Hepatocyte (in vitro differentiated cells): ENCODE measurements around the gene STAP2. TPM values are rescaled to one million over a fixed set of nuclear protein-coding genes. Genes with fewer than 3 reads are reported as not detected.
"Not testable (repeated sequence)": the region's sequence is repeated elsewhere in the genome, so short reads cannot be mapped to it uniquely, and the experiment has no call there.

Experiments
- DNase-seq: peaks from one replicate; pipeline ENCODE4 v3.0.0-alpha.2; 2016; ENCODE audit warnings: low spot score
- H2AFZ ChIP-seq: fragments of 200-600 bp; sonication (generic); 2 replicates; pipeline ENCODE4 v1.6.0; 2016; ENCODE audit warnings: antibody characterized with exemption, mild to moderate bottlenecking
- H3K27ac ChIP-seq: fragments of 200-600 bp; sonication (generic); 2 replicates; pipeline ENCODE4 v1.5.1; 2016; ENCODE audit warnings: mild to moderate bottlenecking
- H3K27me3 ChIP-seq: fragments of 200-600 bp; sonication (generic); 2 replicates; pipeline ENCODE4 v1.6.1; 2016
- H3K36me3 ChIP-seq: fragments of 200-600 bp; sonication (generic); replicated peaks from 2 replicates; pipeline ENCODE4 v1.5.1; 2016; ENCODE audit warnings: low read depth; ENCODE audit not compliant: insufficient read depth
- H3K4me1 ChIP-seq: fragments of 200-600 bp; sonication (generic); 2 replicates; pipeline ENCODE4 v1.5.1; 2016; ENCODE audit warnings: mild to moderate bottlenecking, moderate library complexity; ENCODE audit not compliant: insufficient read depth
- H3K4me2 ChIP-seq: fragments of 200-600 bp; sonication (generic); 2 replicates; pipeline ENCODE4 v1.6.0; 2016
- H3K4me3 ChIP-seq: fragments of 200-600 bp; sonication (generic); 2 replicates; pipeline ENCODE4 v1.5.1; 2016; ENCODE audit warnings: mild to moderate bottlenecking
- H3K79me2 ChIP-seq: fragments of 200-600 bp; sonication (generic); 2 replicates; pipeline ENCODE4 v1.6.0; 2017; ENCODE audit warnings: mild to moderate bottlenecking
- H3K9me2 ChIP-seq: fragments of 200-600 bp; sonication (generic); replicated peaks from 2 replicates; pipeline ENCODE4 v1.6.0; 2017; ENCODE audit warnings: mild to moderate bottlenecking; ENCODE audit not compliant: insufficient read depth
- H3K9me3 ChIP-seq: fragments of 200-600 bp; sonication (generic); 2 replicates; pipeline ENCODE4 v1.5.1; 2016; ENCODE audit warnings: low read depth, mild to moderate bottlenecking
- H4K20me1 ChIP-seq: fragments of 200-600 bp; sonication (generic); 2 replicates; pipeline ENCODE4 v1.6.0; 2016; ENCODE audit warnings: mild to moderate bottlenecking; ENCODE audit not compliant: insufficient read depth, poor library complexity, severe bottlenecking
- EZH2 ChIP-seq: fragments of 200-600 bp; sonication (generic); IDR thresholded peaks from 2 replicates; pipeline ENCODE4 v1.6.1; 2016; ENCODE audit warnings: antibody characterized with exemption, mild to moderate bottlenecking, borderline replicate concordance
- EZH2phosphoT487 ChIP-seq: fragments of 200-600 bp; sonication (generic); IDR thresholded peaks from one replicate; pipeline ENCODE4 v1.6.1; 2018; ENCODE audit warnings: antibody characterized with exemption, mild to moderate bottlenecking, low read depth, moderate library complexity; ENCODE audit not compliant: unreplicated experiment, severe bottlenecking
- WGBS: methylation state at CpG from one replicate; pipeline ENCODE4 v1.1.6; 2016; ENCODE audit warnings: low lambda C conversion rate; ENCODE audit errors: missing lambda C conversion rate; 5-methylcytosine and 5-hydroxymethylcytosine counted together
- polyA plus RNA-seq: library from polyadenylated mRNA; unstranded; fragments of >200 nt; fragmentation: Nextera tagmentation; extraction: Ambion mirVana; gene quantifications from 2 replicates; pipeline ENCODE4 v1.2.1, GENCODE V29; 2016
- total RNA-seq: library from RNA; depleted of rRNA; stranded (reverse); fragments of >200 nt; gene quantifications from 2 replicates; pipeline ENCODE4 v1.2.3, GENCODE V29; 2014
- TF ChIP-seq, protein P1 (sequence below): fragments of 200-600 bp; sonication (generic); IDR thresholded peaks from 2 replicates; pipeline ENCODE4 v1.5.1; 2016; ENCODE audit warnings: antibody characterized with exemption, mild to moderate bottlenecking; ENCODE audit not compliant: poor library complexity

STAP2 gene
- total and polyA plus RNA-seq, 2 experiments from 2014 or later: 28.1 to 34.4 TPM

DNA sequence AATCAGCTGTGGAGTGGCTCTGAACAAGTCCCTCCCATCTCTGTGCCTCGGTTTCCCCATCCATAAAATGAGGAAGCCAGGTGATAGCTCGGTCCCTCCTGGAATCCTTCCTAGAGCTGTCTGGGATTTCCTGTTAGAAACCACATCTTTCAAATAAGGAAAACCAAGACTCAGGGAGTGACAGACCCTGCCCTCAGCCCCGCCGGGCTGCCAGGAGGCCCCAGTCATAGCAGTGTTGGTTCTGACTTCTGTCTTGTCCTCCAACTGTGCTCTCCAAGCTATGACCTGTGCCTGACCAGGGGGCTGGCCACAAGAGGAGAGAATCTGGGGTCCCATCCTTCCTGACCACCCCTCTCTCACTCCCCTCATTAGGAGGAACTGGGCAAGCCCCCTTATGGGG, 60.6 kb downstream of the STAP2 start:
- H3K36me3 ChIP-seq: no peaks in the 10 kb centered on the region
- H3K9me2 ChIP-seq: no peaks in the 10 kb centered on the region
- no peaks in the 10 kb centered on the region for H3K79me2 ChIP-seq
- TF ChIP-seq, protein P1, sequence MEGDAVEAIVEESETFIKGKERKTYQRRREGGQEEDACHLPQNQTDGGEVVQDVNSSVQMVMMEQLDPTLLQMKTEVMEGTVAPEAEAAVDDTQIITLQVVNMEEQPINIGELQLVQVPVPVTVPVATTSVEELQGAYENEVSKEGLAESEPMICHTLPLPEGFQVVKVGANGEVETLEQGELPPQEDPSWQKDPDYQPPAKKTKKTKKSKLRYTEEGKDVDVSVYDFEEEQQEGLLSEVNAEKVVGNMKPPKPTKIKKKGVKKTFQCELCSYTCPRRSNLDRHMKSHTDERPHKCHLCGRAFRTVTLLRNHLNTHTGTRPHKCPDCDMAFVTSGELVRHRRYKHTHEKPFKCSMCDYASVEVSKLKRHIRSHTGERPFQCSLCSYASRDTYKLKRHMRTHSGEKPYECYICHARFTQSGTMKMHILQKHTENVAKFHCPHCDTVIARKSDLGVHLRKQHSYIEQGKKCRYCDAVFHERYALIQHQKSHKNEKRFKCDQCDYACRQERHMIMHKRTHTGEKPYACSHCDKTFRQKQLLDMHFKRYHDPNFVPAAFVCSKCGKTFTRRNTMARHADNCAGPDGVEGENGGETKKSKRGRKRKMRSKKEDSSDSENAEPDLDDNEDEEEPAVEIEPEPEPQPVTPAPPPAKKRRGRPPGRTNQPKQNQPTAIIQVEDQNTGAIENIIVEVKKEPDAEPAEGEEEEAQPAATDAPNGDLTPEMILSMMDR: no peak
- TF ChIP-seq EZH2: no peak
- no peak for TF ChIP-seq EZH2phosphoT487
- H3K4me2 ChIP-seq: no peak overlapping the region
- H3K27me3 ChIP-seq: peaks cover 47% of the 10 kb centered on the region
- no peak overlapping the region for H3K4me3 ChIP-seq
- DNase-seq: no peak
- H4K20me1 ChIP-seq: no peaks in the 10 kb centered on the region
- H3K4me1 ChIP-seq: peaks cover 7% of the 10 kb centered on the region
- no peak overlapping the region for H2AFZ ChIP-seq
- WGBS: 24% methylated on average over 4 of the region's 4 CpGs
- H3K9me3 ChIP-seq: no peaks in the 10 kb centered on the region
- no peak overlapping the region for H3K27ac ChIP-seq

DNA sequence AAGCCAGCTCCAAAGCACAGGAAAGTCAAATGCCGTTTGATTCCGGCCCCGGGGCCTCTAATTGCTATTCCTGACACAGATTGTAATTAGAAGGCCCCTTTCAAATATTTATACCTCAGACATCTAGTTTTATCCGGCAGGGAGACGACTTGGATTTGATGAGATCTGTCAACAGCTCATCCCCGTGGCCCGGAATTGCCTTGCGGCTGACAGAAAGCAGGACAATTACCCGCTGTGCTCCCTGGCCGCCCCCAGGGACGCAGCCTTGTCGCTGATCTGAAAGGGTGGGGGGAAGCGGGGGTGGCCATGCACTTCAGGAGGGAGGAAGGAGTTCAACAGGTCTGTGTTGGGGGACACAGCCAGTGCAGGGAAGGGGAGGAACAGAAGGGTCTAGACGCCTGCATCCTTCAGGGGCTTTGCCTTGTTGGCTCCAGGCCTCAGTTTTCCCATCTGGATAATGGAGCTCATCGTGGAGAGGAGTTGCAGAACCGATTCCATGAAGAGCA, 61.4 kb downstream of the STAP2 start:
- no peak for DNase-seq
- TF ChIP-seq, protein P1: no peak
- TF ChIP-seq EZH2: no peak
- TF ChIP-seq EZH2phosphoT487: no peak
- H3K4me1 ChIP-seq: peaks cover 7% of the 10 kb centered on the region
- H2AFZ ChIP-seq: no peak overlapping the region
- no peaks in the 10 kb centered on the region for H4K20me1 ChIP-seq
- H3K9me2 ChIP-seq: no peaks in the 10 kb centered on the region
- H3K9me3 ChIP-seq: no peaks in the 10 kb centered on the region
- no peak overlapping the region for H3K27ac ChIP-seq
- H3K4me2 ChIP-seq: no peak overlapping the region
- H3K4me3 ChIP-seq: no peak overlapping the region
- H3K79me2 ChIP-seq: no peaks in the 10 kb centered on the region
- 34% methylated on average over 16 of the region's 16 CpGs for WGBS
- no peaks in the 10 kb centered on the region for H3K36me3 ChIP-seq
- peaks cover 47% of the 10 kb centered on the region for H3K27me3 ChIP-seq

DNA sequence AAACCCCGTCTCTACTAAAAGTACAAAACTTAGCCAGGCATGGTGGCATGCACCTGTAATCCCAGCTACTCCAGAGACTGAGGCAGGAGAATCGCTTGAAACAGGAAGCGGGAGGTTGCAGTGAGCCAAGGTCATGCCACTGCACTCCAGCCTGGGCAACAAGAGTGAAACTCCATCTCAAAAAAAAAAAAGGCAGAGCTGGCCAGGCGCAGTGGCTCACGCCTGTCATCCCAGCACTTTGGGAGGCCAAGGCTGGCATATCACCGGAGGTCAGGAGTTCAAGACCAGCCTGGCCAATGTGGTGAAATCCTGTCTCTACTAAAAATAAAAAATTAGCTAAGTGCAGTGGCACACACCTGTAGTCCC, 64.3 kb downstream of the STAP2 start:
- H3K79me2 ChIP-seq, H2AFZ ChIP-seq, DNase-seq, H3K4me2 ChIP-seq, H4K20me1 ChIP-seq, H3K9me2 ChIP-seq, H3K9me3 ChIP-seq, H3K4me3 ChIP-seq, H3K27ac ChIP-seq, H3K36me3 ChIP-seq, H3K4me1 ChIP-seq: not testable (repeated sequence)
- WGBS: 98% methylated on average over 6 of the region's 6 CpGs
- H3K27me3 ChIP-seq: peaks cover 24% of the 10 kb centered on the region

Other genes starting within 250 kb of the STAP2 start
- 133 and 135 TPM in 2 replicates for gene MAP2K2, start 214.7 kb downstream of the STAP2 start, total RNA-seq
- gene MAP2K2, start 214.7 kb downstream of the STAP2 start, polyA plus RNA-seq: 188 and 196 TPM in 2 replicates
- 21.7 and 31.9 TPM in 2 replicates for gene CREB3L3, start 185.2 kb downstream of the STAP2 start, total RNA-seq
- gene CREB3L3, start 185.2 kb downstream of the STAP2 start, polyA plus RNA-seq: 31.2 and 48.5 TPM in 2 replicates
- gene SIRT6, start 156.3 kb downstream of the STAP2 start, total RNA-seq: 15.6 and 15.7 TPM in 2 replicates
- 9.9 and 16.8 TPM in 2 replicates for gene SIRT6, start 156.3 kb downstream of the STAP2 start, polyA plus RNA-seq
- 0.84 and 3.4 TPM in 2 replicates for gene ANKRD24, start 156.1 kb downstream of the STAP2 start, total RNA-seq
- gene ANKRD24, start 156.1 kb downstream of the STAP2 start, polyA plus RNA-seq: 1.5 and 2.0 TPM in 2 replicates
- gene EBI3, start 109.3 kb downstream of the STAP2 start, total RNA-seq: 3.0 and 5.9 TPM in 2 replicates
- 7.6 and 8.2 TPM in 2 replicates for gene EBI3, start 109.3 kb downstream of the STAP2 start, polyA plus RNA-seq
- gene YJU2, start 91.7 kb downstream of the STAP2 start, total RNA-seq: 12.3 and 18.8 TPM in 2 replicates
- gene YJU2, start 91.7 kb downstream of the STAP2 start, polyA plus RNA-seq: 13.1 and 16.0 TPM in 2 replicates
- 0.08 TPM in 1 of 2 replicates, not detected in the other for gene SHD, start 59.6 kb downstream of the STAP2 start, total RNA-seq
- gene SHD, start 59.6 kb downstream of the STAP2 start, polyA plus RNA-seq: 3.4 and 4.6 TPM in 2 replicates
- not detected in 2 replicates for gene TMIGD2, start 36.4 kb downstream of the STAP2 start, total RNA-seq
- 0.55 TPM in 1 of 2 replicates, not detected in the other for gene TMIGD2, start 36.4 kb downstream of the STAP2 start, polyA plus RNA-seq
- gene FSD1, start 34.2 kb downstream of the STAP2 start, total RNA-seq: 1.2 and 6.3 TPM in 2 replicates
- gene FSD1, start 34.2 kb downstream of the STAP2 start, polyA plus RNA-seq: 2.4 and 2.8 TPM in 2 replicates
- 11.2 and 16.6 TPM in 2 replicates for gene MPND, start 4.7 kb upstream of the STAP2 start, total RNA-seq
- 17.0 and 21.9 TPM in 2 replicates for gene MPND, start 4.7 kb upstream of the STAP2 start, polyA plus RNA-seq
- 71.8 and 81.7 TPM in 2 replicates for gene SH3GL1, start 61.7 kb upstream of the STAP2 start, total RNA-seq
- gene SH3GL1, start 61.7 kb upstream of the STAP2 start, polyA plus RNA-seq: 111 and 114 TPM in 2 replicates
- gene CHAF1A, start 63.8 kb upstream of the STAP2 start, total RNA-seq: 5.5 and 6.2 TPM in 2 replicates
- gene CHAF1A, start 63.8 kb upstream of the STAP2 start, polyA plus RNA-seq: 6.5 and 11.1 TPM in 2 replicates
- gene UBXN6, start 119.0 kb upstream of the STAP2 start, total RNA-seq: 80.2 and 88.6 TPM in 2 replicates
- gene UBXN6, start 119.0 kb upstream of the STAP2 start, polyA plus RNA-seq: 36.8 and 44.7 TPM in 2 replicates
- 34.8 and 50.3 TPM in 2 replicates for gene HDGFL2, start 133.5 kb upstream of the STAP2 start, total RNA-seq
- gene HDGFL2, start 133.5 kb upstream of the STAP2 start, polyA plus RNA-seq: 73.0 and 73.2 TPM in 2 replicates
- 0.17 and 0.60 TPM in 2 replicates for gene PLIN4, start 179.7 kb upstream of the STAP2 start, total RNA-seq
- 0.27 and 0.55 TPM in 2 replicates for gene PLIN4, start 179.7 kb upstream of the STAP2 start, polyA plus RNA-seq
- 2.1 and 5.8 TPM in 2 replicates for gene PLIN5, start 196.4 kb upstream of the STAP2 start, total RNA-seq
- gene PLIN5, start 196.4 kb upstream of the STAP2 start, polyA plus RNA-seq: 6.1 and 6.4 TPM in 2 replicates
- gene LRG1, start 201.2 kb upstream of the STAP2 start, total RNA-seq: 5.4 and 6.3 TPM in 2 replicates
- 9.8 and 11.4 TPM in 2 replicates for gene LRG1, start 201.2 kb upstream of the STAP2 start, polyA plus RNA-seq
- gene SEMA6B, start 220.9 kb upstream of the STAP2 start, total RNA-seq: 2.9 and 3.2 TPM in 2 replicates
- gene SEMA6B, start 220.9 kb upstream of the STAP2 start, polyA plus RNA-seq: 0.50 and 1.4 TPM in 2 replicates